Measurements from ENCODE around the gene ANK3. TPM values are rescaled to one million over a fixed set of nuclear protein-coding genes. Genes with fewer than 3 reads are reported as not detected.
A peak's percentile ranks its signal among the peaks of the same experiment; 100 is the strongest.

ANK3 gene
- total RNA-seq, 1 donor from 2014 or later, result 35.1 TPM

DNA sequence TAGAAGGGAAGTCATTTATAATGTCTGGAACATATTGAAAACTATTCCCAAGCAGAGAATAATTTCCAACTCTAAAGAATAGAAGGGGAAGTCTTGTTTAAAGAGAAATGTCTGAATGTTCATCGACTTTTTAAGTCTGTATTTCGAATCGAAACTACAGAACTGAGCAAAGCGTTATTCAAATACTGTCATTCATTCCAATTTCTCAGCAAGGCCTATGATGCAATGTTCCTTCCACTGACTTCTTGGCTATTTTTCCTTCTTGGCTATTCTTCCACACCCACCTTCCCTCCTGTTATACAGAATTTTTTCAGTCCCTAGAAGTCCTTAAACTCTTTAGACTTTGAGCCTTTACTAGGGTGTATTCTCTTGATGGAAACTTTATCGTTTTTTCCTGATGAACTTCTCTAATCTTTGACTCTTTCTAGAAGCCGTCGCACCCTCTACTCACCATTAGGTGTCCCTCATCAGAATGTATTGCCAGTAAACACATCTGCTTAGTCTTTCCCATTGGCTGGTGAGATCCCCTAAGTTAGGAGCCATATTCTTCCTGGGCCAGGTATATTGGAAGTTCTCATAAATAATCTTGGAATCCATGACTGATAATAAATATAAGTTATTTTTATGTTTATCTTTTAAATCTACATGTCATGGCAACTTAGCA, 247.6 kb downstream of the ANK3 start:
- TF ChIP-seq, protein P1, sequence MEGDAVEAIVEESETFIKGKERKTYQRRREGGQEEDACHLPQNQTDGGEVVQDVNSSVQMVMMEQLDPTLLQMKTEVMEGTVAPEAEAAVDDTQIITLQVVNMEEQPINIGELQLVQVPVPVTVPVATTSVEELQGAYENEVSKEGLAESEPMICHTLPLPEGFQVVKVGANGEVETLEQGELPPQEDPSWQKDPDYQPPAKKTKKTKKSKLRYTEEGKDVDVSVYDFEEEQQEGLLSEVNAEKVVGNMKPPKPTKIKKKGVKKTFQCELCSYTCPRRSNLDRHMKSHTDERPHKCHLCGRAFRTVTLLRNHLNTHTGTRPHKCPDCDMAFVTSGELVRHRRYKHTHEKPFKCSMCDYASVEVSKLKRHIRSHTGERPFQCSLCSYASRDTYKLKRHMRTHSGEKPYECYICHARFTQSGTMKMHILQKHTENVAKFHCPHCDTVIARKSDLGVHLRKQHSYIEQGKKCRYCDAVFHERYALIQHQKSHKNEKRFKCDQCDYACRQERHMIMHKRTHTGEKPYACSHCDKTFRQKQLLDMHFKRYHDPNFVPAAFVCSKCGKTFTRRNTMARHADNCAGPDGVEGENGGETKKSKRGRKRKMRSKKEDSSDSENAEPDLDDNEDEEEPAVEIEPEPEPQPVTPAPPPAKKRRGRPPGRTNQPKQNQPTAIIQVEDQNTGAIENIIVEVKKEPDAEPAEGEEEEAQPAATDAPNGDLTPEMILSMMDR (IDR thresholded peaks at IDR 0.05), result no peak
- H3K9me3 Mint-ChIP-seq (ENCODE audit: low read depth), result no peaks in the 10 kb centered on the region
- H3K4me3 Mint-ChIP-seq (ENCODE audit: unreplicated experiment), result no peak overlapping the region
- peaks cover 26% of the 10 kb centered on the region for H3K4me1 Mint-ChIP-seq (ENCODE audit: low read depth)
- H3K27ac Mint-ChIP-seq (ENCODE audit: unreplicated experiment), result no peak overlapping the region
- peaks cover 2% of the 10 kb centered on the region for H3K36me3 Mint-ChIP-seq (ENCODE audit: low read depth)
- no peak for DNase-seq (ENCODE audit: low spot score)
- no peaks in the 10 kb centered on the region for H3K27me3 Mint-ChIP-seq (ENCODE audit: low read depth)

DNA sequence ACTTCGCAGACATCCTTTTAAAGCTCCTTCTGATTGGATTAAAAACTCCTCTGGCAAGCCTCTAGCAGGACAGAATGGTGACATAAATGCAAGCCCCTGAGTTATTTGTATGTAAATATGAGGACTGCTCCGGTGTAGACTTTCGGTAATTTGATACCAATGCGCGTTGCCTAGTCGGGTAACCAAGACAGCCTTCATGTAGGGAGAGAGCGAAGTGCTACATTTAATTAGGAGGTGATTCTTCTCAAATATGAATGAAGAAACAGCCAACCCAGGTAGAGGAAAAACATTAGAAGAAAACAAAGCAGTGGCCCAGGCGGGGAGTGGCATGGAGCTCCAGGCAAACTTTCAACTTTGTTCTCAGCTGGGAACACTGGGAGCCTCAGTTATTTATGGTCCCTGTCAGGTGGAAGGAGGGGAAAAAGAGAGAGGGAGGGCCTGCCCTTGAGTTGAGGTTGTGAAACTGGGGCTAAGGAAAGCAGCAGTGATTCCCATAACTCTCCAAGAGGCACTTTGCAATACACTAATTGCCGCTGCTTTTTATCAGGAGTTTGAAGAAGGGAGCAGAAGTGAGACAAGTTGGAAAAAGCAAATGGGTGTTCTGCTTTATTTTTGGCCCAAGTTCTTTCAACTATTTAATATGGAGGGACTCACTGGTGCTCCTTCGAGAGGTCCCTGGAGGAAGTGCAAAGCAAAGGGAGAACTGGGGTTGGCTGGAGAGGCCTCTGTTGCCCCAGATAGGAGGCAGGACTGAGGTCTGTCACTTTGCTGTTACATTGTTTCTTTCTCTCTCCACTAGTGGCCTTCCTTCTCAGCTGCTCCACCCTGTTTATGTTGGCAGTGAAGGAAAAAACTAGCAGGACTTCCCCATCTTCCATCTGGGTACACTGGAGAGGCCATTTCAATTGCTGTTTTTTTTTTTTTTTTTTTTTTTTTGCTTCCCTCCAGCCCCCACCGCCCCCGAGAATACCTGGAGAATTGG, 248.7 kb downstream of the ANK3 start:
- Mint-ChIP-seq H3K4me3 (ENCODE audit: unreplicated experiment) (no peak overlapping the region), H3K27ac (ENCODE audit: unreplicated experiment) (no peak overlapping the region), H3K9me3 (ENCODE audit: low read depth) (no peaks in the 10 kb centered on the region), H3K27me3 (ENCODE audit: low read depth) (no peaks in the 10 kb centered on the region), H3K36me3 (ENCODE audit: low read depth) (peaks cover 2% of the 10 kb centered on the region), H3K4me1 (ENCODE audit: low read depth) (peaks cover 29% of the 10 kb centered on the region)
- TF ChIP-seq, protein P1 (IDR thresholded peaks at IDR 0.05), result no peak
- DNase-seq (ENCODE audit: low spot score), result no peak

DNA sequence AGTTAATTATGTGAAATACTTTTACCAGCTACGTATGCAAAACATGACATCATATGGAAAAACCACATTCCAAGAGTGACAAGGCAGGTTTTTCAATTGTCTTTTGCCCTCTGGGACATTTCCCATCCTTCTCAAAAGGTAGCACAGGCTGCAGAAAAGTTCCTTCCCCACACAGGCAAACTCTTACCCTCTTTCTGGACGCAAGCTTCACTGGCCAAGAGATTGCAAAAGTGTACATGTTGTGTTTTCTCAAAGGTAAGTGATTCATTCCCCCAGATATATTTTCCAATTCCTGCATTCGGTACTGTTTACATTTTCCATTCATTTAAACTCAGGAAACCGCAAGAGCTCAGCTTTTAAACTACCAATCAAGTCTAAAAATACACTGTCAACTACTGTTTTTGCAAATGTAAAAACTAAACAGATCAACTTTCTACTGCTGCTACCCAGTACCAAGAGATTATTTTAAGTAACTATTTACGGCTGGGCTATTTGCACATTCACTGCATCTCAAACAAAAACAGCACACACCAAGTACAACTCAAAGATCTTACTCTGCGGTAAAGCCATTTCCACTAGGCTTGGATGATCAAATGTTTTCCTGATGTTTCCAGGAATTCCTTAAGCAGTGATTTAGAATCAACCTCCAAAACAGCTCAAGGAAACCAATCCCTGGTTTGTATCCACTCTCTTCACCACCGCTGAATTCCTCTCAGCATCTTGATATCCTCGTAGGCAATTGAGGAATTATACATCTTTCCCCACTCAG, 249.7 kb downstream of the ANK3 start:
- Mint-ChIP-seq H3K9me3 (ENCODE audit: low read depth) (no peaks in the 10 kb centered on the region), H3K36me3 (ENCODE audit: low read depth) (peaks cover 3% of the 10 kb centered on the region), H3K4me3 (ENCODE audit: unreplicated experiment) (no peak overlapping the region), H3K27ac (ENCODE audit: unreplicated experiment) (no peak overlapping the region), H3K27me3 (ENCODE audit: low read depth) (no peaks in the 10 kb centered on the region), H3K4me1 (ENCODE audit: low read depth) (peaks cover 29% of the 10 kb centered on the region)
- TF ChIP-seq, protein P1 (IDR thresholded peaks at IDR 0.05), result no peak
- no peak for DNase-seq (ENCODE audit: low spot score)

DNA sequence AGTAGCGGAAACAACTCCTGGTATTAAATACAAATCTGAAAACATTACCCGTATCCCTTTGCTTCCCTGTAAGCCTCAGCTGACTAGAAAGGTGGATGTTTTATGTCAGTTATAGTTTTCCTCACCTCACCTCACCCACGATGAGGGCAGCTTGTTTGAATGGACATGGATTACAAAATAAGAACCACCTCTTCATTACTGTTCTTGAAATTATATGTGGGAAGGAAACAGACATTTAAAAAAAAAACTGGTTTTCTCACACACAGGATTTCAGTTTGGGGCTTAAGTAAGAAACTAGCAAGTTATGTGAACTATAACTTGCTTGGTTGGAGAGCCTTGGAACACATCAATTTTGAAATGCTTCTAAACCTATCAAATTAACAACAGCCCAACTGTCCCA, 250.4 kb downstream of the ANK3 start:
- no peak overlapping the region for H3K4me3 Mint-ChIP-seq (ENCODE audit: unreplicated experiment)
- peaks cover 29% of the 10 kb centered on the region for H3K4me1 Mint-ChIP-seq (ENCODE audit: low read depth)
- no peak for DNase-seq (ENCODE audit: low spot score)
- TF ChIP-seq, protein P1 (IDR thresholded peaks at IDR 0.05), result no peak
- peaks cover 5% of the 10 kb centered on the region for H3K36me3 Mint-ChIP-seq (ENCODE audit: low read depth)
- H3K27me3 Mint-ChIP-seq (ENCODE audit: low read depth), result no peaks in the 10 kb centered on the region
- peak overlapping the region; percentile 18 for H3K27ac Mint-ChIP-seq (ENCODE audit: unreplicated experiment)
- H3K9me3 Mint-ChIP-seq (ENCODE audit: low read depth), result no peaks in the 10 kb centered on the region

DNA sequence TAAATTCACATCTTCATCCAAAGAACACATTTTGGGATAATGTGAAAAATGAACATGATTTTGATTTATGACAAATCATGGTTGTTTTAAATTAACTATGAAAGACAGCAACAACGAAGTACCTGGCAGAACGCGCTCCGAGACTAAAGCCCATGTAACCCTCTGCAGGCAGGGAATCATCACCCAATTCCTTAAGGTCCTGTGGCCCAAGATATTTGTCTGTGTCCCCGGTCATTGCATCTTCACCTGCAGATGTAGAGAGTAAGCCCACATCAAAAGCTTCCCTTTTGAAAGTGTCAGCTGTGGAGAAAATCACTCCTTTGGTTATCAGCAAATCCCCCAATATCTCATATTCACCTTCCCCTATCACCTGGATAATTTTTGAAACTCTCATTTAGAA, 250.8 kb downstream of the ANK3 start:
- Mint-ChIP-seq H3K4me1 (ENCODE audit: low read depth) (peaks cover 29% of the 10 kb centered on the region), H3K27me3 (ENCODE audit: low read depth) (no peaks in the 10 kb centered on the region), H3K9me3 (ENCODE audit: low read depth) (no peaks in the 10 kb centered on the region), H3K36me3 (ENCODE audit: low read depth) (peaks cover 7% of the 10 kb centered on the region), H3K27ac (ENCODE audit: unreplicated experiment) (peak overlapping the region; percentile 18), H3K4me3 (ENCODE audit: unreplicated experiment) (no peak overlapping the region)
- TF ChIP-seq, protein P1 (IDR thresholded peaks at IDR 0.05), result no peak
- no peak for DNase-seq (ENCODE audit: low spot score)
